Vagina (tissue), 2 donors: ENCODE data around the gene GAB3.

Experiments used
- POLR2A ChIP-seq, 2 donors: fragments of 450-650 bp; IDR thresholded peaks; one replicate each; pipeline ENCODE4 v1.6.1; 2017; ENCODE audit warnings: antibody characterized with exemption in 2 of 2, mild to moderate bottlenecking in 2 of 2, moderate library complexity in 2 of 2
- POLR2AphosphoS5 ChIP-seq, 2 donors: sonication (generic); formaldehyde crosslinking; IDR thresholded peaks; one replicate each; pipeline ENCODE4 v1.9.0; 2017; ENCODE audit warnings: antibody characterized with exemption in 2 of 2, mild to moderate bottlenecking in 2 of 2, low read depth in 1 of 2; ENCODE audit not compliant: insufficient read depth in 1 of 2
- TF ChIP-seq, protein P1 (sequence below), 3 experiments: fragments of 450-650 bp in 2 of 3; fragments of 200-600 bp in 1 of 3; sonication (generic) in 1 of 3; IDR thresholded peaks; one replicate each; pipeline ENCODE4 v1.5.1; 2017 to 2019; ENCODE audit warnings: antibody characterized with exemption in 3 of 3, mild to moderate bottlenecking in 2 of 3, moderate library complexity in 2 of 3

DNA sequence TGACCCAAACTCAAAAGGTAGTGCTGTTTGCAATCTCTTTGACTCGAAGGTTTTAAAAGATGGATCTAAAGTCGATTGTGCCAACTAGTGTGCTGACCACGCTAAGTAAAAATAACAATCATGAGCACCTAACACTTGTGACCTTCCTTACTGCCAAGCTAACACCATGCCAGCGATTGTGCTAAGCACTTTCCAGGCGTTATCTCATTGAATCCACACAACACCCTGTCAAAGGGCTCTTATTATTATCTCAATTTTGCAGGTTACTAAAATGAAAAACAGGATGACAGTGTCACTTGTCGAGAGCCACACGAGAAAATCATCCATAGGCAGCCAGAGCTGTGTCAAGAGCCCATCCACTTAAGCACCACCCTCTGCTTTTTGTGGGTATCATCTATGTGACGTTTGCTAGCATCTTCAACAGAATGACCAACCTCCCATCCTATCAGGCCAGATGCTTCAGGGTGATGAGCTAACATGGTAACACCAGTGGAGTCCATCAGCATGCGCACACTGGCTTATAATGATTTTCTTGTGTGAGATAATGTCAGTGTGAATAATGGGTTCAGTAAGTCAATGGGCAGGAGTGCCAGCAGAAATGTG lies 893 bp upstream of the GAB3 start:
- TF ChIP-seq, protein P1, sequence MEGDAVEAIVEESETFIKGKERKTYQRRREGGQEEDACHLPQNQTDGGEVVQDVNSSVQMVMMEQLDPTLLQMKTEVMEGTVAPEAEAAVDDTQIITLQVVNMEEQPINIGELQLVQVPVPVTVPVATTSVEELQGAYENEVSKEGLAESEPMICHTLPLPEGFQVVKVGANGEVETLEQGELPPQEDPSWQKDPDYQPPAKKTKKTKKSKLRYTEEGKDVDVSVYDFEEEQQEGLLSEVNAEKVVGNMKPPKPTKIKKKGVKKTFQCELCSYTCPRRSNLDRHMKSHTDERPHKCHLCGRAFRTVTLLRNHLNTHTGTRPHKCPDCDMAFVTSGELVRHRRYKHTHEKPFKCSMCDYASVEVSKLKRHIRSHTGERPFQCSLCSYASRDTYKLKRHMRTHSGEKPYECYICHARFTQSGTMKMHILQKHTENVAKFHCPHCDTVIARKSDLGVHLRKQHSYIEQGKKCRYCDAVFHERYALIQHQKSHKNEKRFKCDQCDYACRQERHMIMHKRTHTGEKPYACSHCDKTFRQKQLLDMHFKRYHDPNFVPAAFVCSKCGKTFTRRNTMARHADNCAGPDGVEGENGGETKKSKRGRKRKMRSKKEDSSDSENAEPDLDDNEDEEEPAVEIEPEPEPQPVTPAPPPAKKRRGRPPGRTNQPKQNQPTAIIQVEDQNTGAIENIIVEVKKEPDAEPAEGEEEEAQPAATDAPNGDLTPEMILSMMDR (IDR thresholded peaks at IDR 0.05), result no peak
- TF ChIP-seq POLR2AphosphoS5 (IDR thresholded peaks at IDR 0.05; ENCODE audit: insufficient read depth in 1 of 2, low read depth in 1 of 2) (no peak), POLR2A (IDR thresholded peaks at IDR 0.05) (no peak)
